ENCODE measurements around the gene VPS13C.

- TF ChIP-seq CTCF (IDR thresholded peaks at IDR 0.05; ENCODE audit: low read length) (no peak), EZH2 (IDR thresholded peaks at IDR 0.05; ENCODE audit: borderline replicate concordance, low read length) (no peak)
Observed at GRCh38 chr15:61989667-61990066, 70.6 kb downstream of the VPS13C start.

All from OCI-LY1 (cell line).